AG04450 (cell line): Measurements from ENCODE around the gene FHIT. TPM values are rescaled to one million over a fixed set of nuclear protein-coding genes. Genes with fewer than 3 reads are reported as not detected.

Source experiments
- CTCF ChIA-PET: fragments of 300-600, 350-600 bp; formaldehyde crosslinking; extraction: SDS; loops from one replicate; lab custom pipeline; 2022; ENCODE audit warnings: antibody characterized with exemption, inconsistent platforms; lab: Charles Lee
- POLR2A ChIA-PET: fragments of 350-600 bp; formaldehyde crosslinking; extraction: SDS; loops from one replicate; lab custom pipeline; 2021; ENCODE audit warnings: antibody characterized with exemption, inconsistent platforms; lab: Yijun Ruan, JAX
- DNase-seq: peaks from one replicate; pipeline ENCODE4 v3.0.0-alpha.2; 2011; ENCODE audit warnings: low read depth, low spot score
- H3K27ac ChIP-seq: one replicate; pipeline ENCODE4 v1.5.1; 2012; ENCODE audit warnings: low read depth, low read length, control low read depth
- H3K27me3 ChIP-seq: one replicate; pipeline ENCODE4 v1.6.0; 2012; ENCODE audit warnings: low read length; ENCODE audit not compliant: control insufficient read depth, insufficient read depth
- H3K4me3 ChIP-seq: 2 replicates; pipeline ENCODE4 v1.5.1; 2011; ENCODE audit warnings: mild to moderate bottlenecking, low read depth, low read length, control low read depth
- H3K9me3 ChIP-seq: 2 replicates; pipeline ENCODE4 v1.5.1; 2012; ENCODE audit warnings: low read length; ENCODE audit not compliant: control insufficient read depth, insufficient read depth
- CTCF ChIP-seq: IDR thresholded peaks from 2 replicates; pipeline ENCODE4 v1.5.1; 2011; ENCODE audit warnings: low read depth, low read length, control low read depth, inconsistent platforms
- polyA plus RNA-seq: library from polyadenylated mRNA; depleted of rRNA; stranded (reverse); fragments of >200 nt; gene quantifications from 2 replicates; pipeline ENCODE4 v1.2.3, GENCODE V29; 2011

The FHIT gene
- polyA plus RNA-seq, 1 experiment, result 0.17 TPM

GRCh38 chr3:59820352-59820934 is 1430.8 kb downstream of the FHIT start:
- H3K27ac ChIP-seq, result no peak overlapping the region
- TF ChIP-seq CTCF, result no peak
- ChIA-PET POLR2A (no interaction called here), CTCF (interaction anchor here (0.5 kb wide), 1 partner anchor 38 kb away, joined by 3 read pairs; no protein-coding TSS in a partner anchor)
- H3K27me3 ChIP-seq, result no peaks in the 10 kb centered on the region
- no peak overlapping the region for H3K4me3 ChIP-seq
- H3K9me3 ChIP-seq, result no peaks in the 10 kb centered on the region
- DNase-seq, result no peak

- CTCF ChIA-PET, result interaction anchor here (1.3 kb wide), 1 partner anchor 9 kb away, joined by 6 read pairs; no protein-coding TSS in a partner anchor
- POLR2A ChIA-PET, result interaction anchor here (1.0 to 1.1 kb wide), 2 partner anchors 44 to 53 kb away, joined by 3 read pairs; no protein-coding TSS in a partner anchor
These were observed 1432.3 kb downstream of the FHIT start for GRCh38 chr3:59818919-59819300.

GRCh38 chr3:59818033-59818918 is 1433.0 kb downstream of the FHIT start:
- H3K27me3 ChIP-seq, result no peaks in the 10 kb centered on the region
- H3K27ac ChIP-seq, result peak overlapping the region; percentile 89
- peak overlapping the region; percentile 5; the same call in 1 of the 2 replicates for H3K4me3 ChIP-seq
- H3K9me3 ChIP-seq, result no peaks in the 10 kb centered on the region
- peak; percentile 88 for DNase-seq
- TF ChIP-seq CTCF, result no peak
- ChIA-PET POLR2A (interaction anchor here (0.6 to 1.1 kb wide), 3 partner anchors 43 to 1257 kb away, joined by 3 read pairs; no protein-coding TSS in a partner anchor), CTCF (interaction anchor here (0.6 to 1.6 kb wide), 4 partner anchors 9 to 243 kb away, joined by 4 to 10 read pairs (median 6); no protein-coding TSS in a partner anchor)

More at GRCh38 chr3:59818919-59819300, 1432.3 kb downstream of the FHIT start:
- no peaks in the 10 kb centered on the region for H3K27me3 ChIP-seq
- H3K9me3 ChIP-seq, result no peaks in the 10 kb centered on the region
- TF ChIP-seq CTCF, result no peak
- H3K4me3 ChIP-seq, result no peak overlapping the region
- H3K27ac ChIP-seq, result peak overlapping the region; percentile 71
- DNase-seq, result no peak

- TF ChIP-seq CTCF, result no peak
- ChIA-PET POLR2A (interaction anchor here (1.1 kb wide), 1 partner anchor 51 kb away, joined by 3 read pairs; no protein-coding TSS in a partner anchor), CTCF (interaction anchor here (0.6 to 1.6 kb wide), 4 partner anchors 8 to 243 kb away, joined by 4 to 10 read pairs (median 6); no protein-coding TSS in a partner anchor)
- Histone ChIP-seq H3K27ac (peak overlapping the region; percentile 89), H3K4me3 (no peak overlapping the region), H3K27me3 (no peaks in the 10 kb centered on the region), H3K9me3 (no peaks in the 10 kb centered on the region)
- no peak for DNase-seq
These were observed 1433.7 kb downstream of the FHIT start for GRCh38 chr3:59817511-59817910.
